Caco-2 (cell line): Measurements from ENCODE around the gene YWHAH. TPM values are rescaled to one million over a fixed set of nuclear protein-coding genes. Genes with fewer than 3 reads are reported as not detected.
A peak's percentile ranks its signal among the peaks of the same experiment; 100 is the strongest.

ENCODE experiments used
- BruUV-seq: library from RNA; stranded (reverse); fragments of 400-500 nt; replicated peaks from 2 replicates; lab custom pipeline; 2021; lab: Mats Ljungman, UMichigan
- CTCF ChIA-PET: fragments of 300-600 bp; sonication (Branson Sonifier 250); formaldehyde crosslinking; loops from one replicate; lab custom pipeline; 2022; ENCODE audit warnings: antibody characterized with exemption; lab: Charles Lee
- POLR2A ChIA-PET: fragments of 300-600 bp; sonication (Branson Sonifier 250); formaldehyde crosslinking; loops from one replicate; lab custom pipeline; 2022; ENCODE audit warnings: antibody characterized with exemption; lab: Charles Lee
- DNase-seq, 2 experiments: peaks; one replicate each; pipeline versions ENCODE4 v3.0.0 to v3.0.0-alpha.2; 2020 to 2022
- H3K27me3 ChIP-seq: replicated peaks from 2 replicates; pipeline ENCODE4 v1.6.0; 2011; ENCODE audit warnings: low read length; ENCODE audit not compliant: control insufficient read depth, insufficient read depth
- H3K36me3 ChIP-seq: 2 replicates; pipeline ENCODE4 v1.5.1; 2011; ENCODE audit warnings: low read length; ENCODE audit not compliant: control insufficient read depth, insufficient read depth
- H3K4me1 ChIP-seq: fragments of 250-450 bp; sonication (Bioruptor Pico); 2 replicates; pipeline ENCODE4 v1.5.1; 2020; ENCODE audit warnings: mild to moderate bottlenecking
- H3K4me3 ChIP-seq: 2 replicates; pipeline ENCODE4 v1.5.1; 2011; ENCODE audit warnings: low read depth, mild to moderate bottlenecking, control low read depth, low read length
- H3K9me3 ChIP-seq: fragments of 250-450 bp; sonication (Bioruptor Pico); 2 replicates; pipeline ENCODE4 v1.5.1; 2020; ENCODE audit warnings: mild to moderate bottlenecking, moderate library complexity
- H3K27ac Mint-ChIP-seq: one replicate; pipeline ENCODE4 v1.8.0; 2022; ENCODE audit warnings: mixed read lengths; ENCODE audit not compliant: unreplicated experiment
- H3K27me3 Mint-ChIP-seq: one replicate; pipeline ENCODE4 v1.8.0; 2022; ENCODE audit warnings: mixed read lengths; ENCODE audit not compliant: insufficient read depth, unreplicated experiment
- H3K36me3 Mint-ChIP-seq: one replicate; pipeline ENCODE4 v1.8.0; 2022; ENCODE audit warnings: mild to moderate bottlenecking, mixed read lengths; ENCODE audit not compliant: insufficient read depth, unreplicated experiment
- H3K4me1 Mint-ChIP-seq: one replicate; pipeline ENCODE4 v1.8.0; 2022; ENCODE audit warnings: low read depth, mixed read lengths; ENCODE audit not compliant: unreplicated experiment
- H3K4me3 Mint-ChIP-seq: one replicate; pipeline ENCODE4 v1.8.0; 2022; ENCODE audit warnings: mild to moderate bottlenecking, moderate library complexity, mixed read lengths; ENCODE audit not compliant: unreplicated experiment
- H3K9me3 Mint-ChIP-seq: one replicate; pipeline ENCODE4 v1.8.0; 2022; ENCODE audit warnings: mixed read lengths; ENCODE audit not compliant: unreplicated experiment
- CTCF ChIP-seq, 2 experiments: fragments of 200-600 bp in 1 of 2; IDR thresholded peaks; 1 replicate in 1 of 2; 2 replicates in 1 of 2; pipeline versions ENCODE4 v1.5.1 to v1.8.0; 2011 to 2022; ENCODE audit warnings: antibody characterized with exemption in 1 of 2, control low read depth in 1 of 2, inconsistent platforms in 1 of 2, low read depth in 1 of 2, low read length in 1 of 2, mild to moderate bottlenecking in 1 of 2, moderate library complexity in 1 of 2; ENCODE audit not compliant: insufficient read depth in 1 of 2, severe bottlenecking in 1 of 2, unreplicated experiment in 1 of 2
- intact Hi-C: fragments of 100-400 bp; cut with micrococcal nuclease; formaldehyde crosslinking; loops from one replicate; pipeline ENCODE4 v1.10.0; 2022; ENCODE audit not compliant: unreplicated experiment
- total RNA-seq: library from RNA; stranded (reverse); gene quantifications from 2 replicates; pipeline ENCODE4 v1.2.3, GENCODE V29; 2022

The YWHAH gene
- total RNA-seq, 1 experiment from 2014 or later, result 135 TPM

- Histone ChIP-seq H3K4me3 (no peak overlapping the region), H3K36me3 (no peaks in the 10 kb centered on the region), H3K9me3 (no peaks in the 10 kb centered on the region), H3K4me1 (peaks cover 8% of the 10 kb centered on the region; the same call in 1 of the 2 replicates), H3K27me3 (no peaks in the 10 kb centered on the region)
- POLR2A ChIA-PET, result no interaction called here
- H3K9me3 Mint-ChIP-seq, result no peaks in the 10 kb centered on the region
- BruUV-seq, result no TSS peak
- intact Hi-C loops, result no loop called here
- TF ChIP-seq CTCF (IDR thresholded peaks at IDR 0.05; ENCODE audit: insufficient read depth in 1 of 2, low read depth in 1 of 2, low read length in 1 of 2, severe bottlenecking in 1 of 2, unreplicated experiment in 1 of 2), result no peak
- no peak for DNase-seq
- CTCF ChIA-PET, result no interaction called here
- H3K27ac Mint-ChIP-seq, result no peak overlapping the region
- H3K36me3 Mint-ChIP-seq, result no peaks in the 10 kb centered on the region
- H3K4me1 Mint-ChIP-seq, result peaks cover 7% of the 10 kb centered on the region
- no peaks in the 10 kb centered on the region for H3K27me3 Mint-ChIP-seq
- H3K4me3 Mint-ChIP-seq, result no peak overlapping the region
Observed at GRCh38 chr22:32000181-32000580, 55.8 kb downstream of the YWHAH start.

- intact Hi-C loops, result no loop called here
Observed at GRCh38 chr22:32005453-32005852, 61.1 kb downstream of the YWHAH start.

More at GRCh38 chr22:32005453-32005852, 61.1 kb downstream of the YWHAH start:
- no peak overlapping the region for H3K4me3 ChIP-seq
- no TSS peak for BruUV-seq
- Mint-ChIP-seq H3K9me3 (no peaks in the 10 kb centered on the region), H3K4me3 (no peak overlapping the region), H3K27ac (no peak overlapping the region), H3K27me3 (no peaks in the 10 kb centered on the region), H3K4me1 (peaks cover 3% of the 10 kb centered on the region), H3K36me3 (no peaks in the 10 kb centered on the region)
- peaks cover 4% of the 10 kb centered on the region; the same call in 1 of the 2 replicates for H3K4me1 ChIP-seq
- ChIA-PET CTCF (no interaction called here), POLR2A (no interaction called here)
- no peak for TF ChIP-seq CTCF (IDR thresholded peaks at IDR 0.05; ENCODE audit: insufficient read depth in 1 of 2, low read depth in 1 of 2, low read length in 1 of 2, severe bottlenecking in 1 of 2, unreplicated experiment in 1 of 2)
- H3K27me3 ChIP-seq, result no peaks in the 10 kb centered on the region
- DNase-seq, result peak; percentile 10 to 47
- H3K9me3 ChIP-seq, result no peaks in the 10 kb centered on the region
- no peaks in the 10 kb centered on the region for H3K36me3 ChIP-seq

Other genes starting within 250 kb of the YWHAH start
- 41.6 and 42.5 TPM in 2 replicates for gene PRR14L, start 194.4 kb upstream of the YWHAH start, total RNA-seq
- 19.4 and 29.8 TPM in 2 replicates for gene DEPDC5, start 190.5 kb upstream of the YWHAH start, total RNA-seq
- gene SLC5A1, start 98.7 kb downstream of the YWHAH start, total RNA-seq, result 0.23 and 0.81 TPM in 2 replicates
- not detected in 2 replicates for gene C22orf42, start 214.8 kb downstream of the YWHAH start, total RNA-seq